AG09319 (cell line): ENCODE measurements around the gene PARP3.

Experiments
- DNase-seq: peaks from one replicate; pipeline ENCODE4 v3.0.0-alpha.2; 2010; ENCODE audit warnings: low read depth; ENCODE audit errors: extremely low read depth
- TF ChIP-seq, protein P1 (sequence below): IDR thresholded peaks from 2 replicates; pipeline ENCODE4 v1.5.1; 2011; ENCODE audit warnings: low read depth, mild to moderate bottlenecking, inconsistent platforms, low read length, moderate library complexity

Gene PARP3

GRCh38 chr3:51961011-51961410, 18.8 kb downstream of the PARP3 start:
- DNase-seq: no peak
- TF ChIP-seq, protein P1, sequence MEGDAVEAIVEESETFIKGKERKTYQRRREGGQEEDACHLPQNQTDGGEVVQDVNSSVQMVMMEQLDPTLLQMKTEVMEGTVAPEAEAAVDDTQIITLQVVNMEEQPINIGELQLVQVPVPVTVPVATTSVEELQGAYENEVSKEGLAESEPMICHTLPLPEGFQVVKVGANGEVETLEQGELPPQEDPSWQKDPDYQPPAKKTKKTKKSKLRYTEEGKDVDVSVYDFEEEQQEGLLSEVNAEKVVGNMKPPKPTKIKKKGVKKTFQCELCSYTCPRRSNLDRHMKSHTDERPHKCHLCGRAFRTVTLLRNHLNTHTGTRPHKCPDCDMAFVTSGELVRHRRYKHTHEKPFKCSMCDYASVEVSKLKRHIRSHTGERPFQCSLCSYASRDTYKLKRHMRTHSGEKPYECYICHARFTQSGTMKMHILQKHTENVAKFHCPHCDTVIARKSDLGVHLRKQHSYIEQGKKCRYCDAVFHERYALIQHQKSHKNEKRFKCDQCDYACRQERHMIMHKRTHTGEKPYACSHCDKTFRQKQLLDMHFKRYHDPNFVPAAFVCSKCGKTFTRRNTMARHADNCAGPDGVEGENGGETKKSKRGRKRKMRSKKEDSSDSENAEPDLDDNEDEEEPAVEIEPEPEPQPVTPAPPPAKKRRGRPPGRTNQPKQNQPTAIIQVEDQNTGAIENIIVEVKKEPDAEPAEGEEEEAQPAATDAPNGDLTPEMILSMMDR: no peak

DNA sequence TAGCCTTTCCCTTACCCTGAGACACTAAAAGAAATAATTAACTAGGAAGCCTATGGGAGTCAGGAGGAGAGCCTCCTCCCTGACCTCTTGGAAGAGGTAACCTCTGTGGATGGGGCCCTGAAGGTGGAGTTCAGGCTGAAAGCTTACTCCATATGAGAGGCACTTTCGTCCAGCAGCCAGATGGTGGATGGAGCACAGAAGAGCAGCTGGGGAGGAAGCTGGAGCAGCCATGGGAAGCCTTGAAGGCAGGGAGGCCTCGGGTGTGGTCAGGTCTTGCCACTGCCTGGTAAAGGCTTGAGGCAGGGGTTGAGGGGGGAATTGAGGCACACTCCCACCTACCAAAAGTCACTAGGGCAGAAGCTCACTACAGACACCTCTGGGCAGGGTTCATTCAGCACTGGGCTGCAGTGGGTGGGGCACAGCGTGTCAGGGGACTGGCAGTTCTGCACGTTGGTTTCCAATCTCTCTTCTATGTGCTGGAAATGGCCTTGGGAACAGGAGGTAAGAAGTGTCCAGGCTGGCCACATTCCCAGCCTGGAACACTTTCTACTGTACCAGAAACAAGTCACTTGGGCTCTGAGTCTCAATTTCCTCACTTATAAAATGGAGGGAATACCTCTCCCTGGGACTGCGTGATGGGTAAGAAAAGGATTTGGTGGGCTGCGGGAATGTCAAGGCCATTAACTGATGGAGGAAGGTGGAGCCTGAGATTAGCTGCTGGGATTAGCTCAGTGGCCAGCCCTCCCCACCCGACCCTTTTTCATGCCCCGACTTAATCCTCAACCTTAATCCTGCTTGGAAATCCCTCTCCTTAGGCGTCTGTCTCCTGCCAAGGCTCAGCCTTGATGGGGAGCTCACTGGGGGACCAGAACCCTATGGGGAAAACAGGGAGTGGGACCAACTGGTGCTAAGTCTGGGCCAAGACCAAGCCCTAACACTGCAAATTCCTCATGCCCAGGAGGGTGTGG, 19.7 kb downstream of the PARP3 start:
- DNase-seq: no peak
- TF ChIP-seq, protein P1: no peak

- TF ChIP-seq, protein P1: no peak
- DNase-seq: no peak
Measured at GRCh38 chr3:51962854-51963530, 20.8 kb downstream of the PARP3 start.

DNA sequence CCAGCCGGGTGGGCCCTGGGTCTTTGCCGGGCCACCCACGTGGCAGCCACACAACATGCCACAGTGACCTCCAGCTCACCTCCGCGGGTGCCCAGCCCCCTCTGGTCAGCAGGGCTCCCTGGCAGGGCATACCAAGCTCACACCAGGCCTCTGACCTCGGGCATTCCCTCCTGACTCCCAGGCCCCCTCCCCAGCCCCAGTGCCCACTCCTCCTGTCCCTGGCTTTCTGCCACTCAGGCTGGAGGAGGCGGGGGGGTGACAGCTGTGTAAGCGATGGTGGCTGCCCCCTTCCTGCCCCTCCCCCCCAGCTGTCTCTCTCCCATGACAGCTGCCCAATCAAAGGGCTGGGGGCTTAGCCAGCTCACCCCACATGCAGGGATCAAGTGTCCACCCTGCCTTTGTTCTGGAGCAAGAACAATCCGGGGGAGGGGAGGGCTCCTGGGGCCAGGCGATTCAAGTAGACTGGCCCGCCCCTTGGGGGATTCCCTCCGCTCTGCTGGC, 21.8 kb downstream of the PARP3 start:
- DNase-seq: no peak
- TF ChIP-seq, protein P1: no peak

DNA sequence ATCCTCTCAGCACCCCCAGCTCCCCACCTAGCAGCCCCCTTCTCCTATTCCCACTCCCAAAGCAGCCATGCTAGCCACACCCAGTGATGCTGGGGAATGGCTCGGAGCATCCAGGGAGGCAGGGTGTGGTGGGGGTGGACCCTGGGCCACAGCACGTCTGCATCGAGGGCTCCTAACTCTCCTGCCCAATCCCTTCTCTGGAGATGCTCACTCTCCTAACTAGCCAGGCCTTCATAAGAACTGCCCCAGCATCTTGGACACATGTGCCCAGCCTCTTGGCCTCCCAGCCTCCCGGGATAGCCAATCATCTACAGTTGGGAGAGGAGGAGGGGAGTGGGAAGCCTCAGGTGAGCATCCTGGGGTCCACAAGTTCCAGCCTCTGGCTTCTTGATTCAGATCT, 22.4 kb downstream of the PARP3 start:
- TF ChIP-seq, protein P1: no peak
- no peak for DNase-seq

- DNase-seq: no peak
- TF ChIP-seq, protein P1: no peak
Measured at GRCh38 chr3:51966016-51966415, 23.9 kb downstream of the PARP3 start.

DNA sequence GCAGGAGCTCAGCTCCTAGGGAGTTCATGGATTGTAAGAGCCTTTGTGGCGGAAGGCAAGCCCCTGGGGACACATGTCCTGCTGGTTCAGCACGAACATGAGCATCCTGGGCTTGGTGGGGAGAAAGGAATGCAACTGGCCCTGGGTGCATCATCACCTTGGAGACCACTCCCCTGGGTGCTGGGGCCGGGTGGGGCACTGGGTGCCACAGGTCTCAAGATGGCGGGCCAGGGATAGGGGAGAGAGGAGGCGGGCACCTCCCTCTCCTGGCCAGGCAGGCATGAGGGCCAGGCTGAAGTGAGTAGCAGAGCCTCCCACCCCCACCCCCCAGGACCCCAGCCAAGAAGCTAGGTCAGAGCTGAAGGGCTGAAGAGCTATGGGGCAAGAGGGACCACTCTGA, 24.3 kb downstream of the PARP3 start:
- TF ChIP-seq, protein P1: no peak

More for the DNA sequence above, 24.3 kb downstream of the PARP3 start:
- DNase-seq: no peak
